ENCODE results near the gene LYSMD2.

Gene LYSMD2

GRCh38 chr15:51766341-51766740 lies 28.9 kb upstream of the LYSMD2 start:
- POLR2A ChIA-PET = no interaction called here
- CTCF ChIA-PET = interaction anchor here (1.2 to 3.4 kb wide), 3 partner anchors 8 to 30 kb away, joined by 3 to 32 read pairs (median 10); no protein-coding TSS in a partner anchor
- no peak for DNase-seq (ENCODE audit: extremely low spot score)
- no peak for TF ChIP-seq CTCF (IDR thresholded peaks at IDR 0.05; ENCODE audit: control extremely low read depth, extremely low read depth, low read depth, missing control alignments)

- DNase-seq (ENCODE audit: extremely low spot score) = no peak
- POLR2A ChIA-PET = no interaction called here
- CTCF ChIA-PET = interaction anchor here (1.2 to 3.4 kb wide), 4 partner anchors 11 to 116 kb away, joined by 3 to 32 read pairs (median 13); no protein-coding TSS in a partner anchor
- TF ChIP-seq CTCF (IDR thresholded peaks at IDR 0.05; ENCODE audit: control extremely low read depth, extremely low read depth, low read depth, missing control alignments) = no peak
Observed at GRCh38 chr15:51765751-51766150, 28.3 kb upstream of the LYSMD2 start.

GRCh38 chr15:51760805-51761204 lies 23.4 kb upstream of the LYSMD2 start:
- no peak for DNase-seq (ENCODE audit: extremely low spot score)
- TF ChIP-seq CTCF (IDR thresholded peaks at IDR 0.05; ENCODE audit: control extremely low read depth, extremely low read depth, low read depth, missing control alignments) = no peak
- CTCF ChIA-PET = interaction anchor here (0.9 to 3.1 kb wide), 2 partner anchors 10 to 15 kb away, joined by 3 to 13 read pairs; no protein-coding TSS in a partner anchor
- POLR2A ChIA-PET = no interaction called here

- POLR2A ChIA-PET = no interaction called here
- DNase-seq (ENCODE audit: extremely low spot score) = no peak
- peak; percentile 24 for TF ChIP-seq CTCF (IDR thresholded peaks at IDR 0.05; ENCODE audit: control extremely low read depth, extremely low read depth, low read depth, missing control alignments)
- CTCF ChIA-PET = interaction anchor here (3.0 kb wide), 1 partner anchor 8 kb away, joined by 10 read pairs; no protein-coding TSS in a partner anchor
Observed at GRCh38 chr15:51759557-51760070, 22.2 kb upstream of the LYSMD2 start.

- TF ChIP-seq CTCF (IDR thresholded peaks at IDR 0.05; ENCODE audit: control extremely low read depth, extremely low read depth, low read depth, missing control alignments) = no peak
- ChIA-PET CTCF (interaction anchor here (1.0 to 5.8 kb wide), 4 partner anchors 9 to 108 kb away, joined by 3 to 41 read pairs (median 13); no protein-coding TSS in a partner anchor), POLR2A (interaction anchor here (0.5 kb wide), 1 partner anchor 910 kb away, joined by 5 read pairs; no protein-coding TSS in a partner anchor)
- DNase-seq (ENCODE audit: extremely low spot score) = no peak
Observed at GRCh38 chr15:51758645-51759044, 21.2 kb upstream of the LYSMD2 start.

- POLR2A ChIA-PET = interaction anchor here (0.7 kb wide), 2 partner anchors 26 to 101 kb away, joined by 3 read pairs; no protein-coding TSS in a partner anchor
- DNase-seq (ENCODE audit: extremely low spot score) = no peak
- CTCF ChIA-PET = interaction anchor here (0.7 to 5.8 kb wide), 9 partner anchors 10 to 259 kb away, joined by 3 to 41 read pairs (median 4); partner anchors contain the start of gene LYSMD2
Observed at GRCh38 chr15:51757450-51757849, 20.0 kb upstream of the LYSMD2 start.

More at GRCh38 chr15:51757450-51757849, 20.0 kb upstream of the LYSMD2 start:
- no peak for TF ChIP-seq CTCF (IDR thresholded peaks at IDR 0.05; ENCODE audit: control extremely low read depth, extremely low read depth, low read depth, missing control alignments)

All from GM10248 (cell line).